Neutrophil (primary cell): Measurements from ENCODE around the gene MARCHF2.

Experiments
- H3K27ac ChIP-seq: fragments of 200-600 bp; sonication (generic); 2 replicates; pipeline ENCODE4 v1.5.1; 2016; ENCODE audit warnings: mild to moderate bottlenecking, moderate library complexity
- H3K27me3 ChIP-seq: fragments of 200-600 bp; sonication (generic); 2 replicates; pipeline ENCODE4 v1.6.0; 2016; ENCODE audit warnings: mild to moderate bottlenecking
- H3K36me3 ChIP-seq: fragments of 200-600 bp; sonication (generic); 2 replicates; pipeline ENCODE4 v1.5.1; 2017
- H3K4me1 ChIP-seq, 2 experiments: fragments of 200-600 bp in 1 of 2; sonication (generic) in 1 of 2; 1 replicate in 1 of 2; 2 replicates in 1 of 2; pipeline versions ENCODE4 v1.5.1 to v1.6.1; 2013 to 2016; ENCODE audit warnings: low read depth in 1 of 2, low read length in 1 of 2, mild to moderate bottlenecking in 1 of 2, moderate library complexity in 1 of 2; ENCODE audit not compliant: control insufficient read depth in 1 of 2, insufficient read depth in 1 of 2
- H3K4me3 ChIP-seq, 2 experiments: fragments of 200-600 bp in 1 of 2; sonication (generic) in 1 of 2; 1 replicate in 1 of 2; 2 replicates in 1 of 2; pipeline ENCODE4 v1.5.1; 2013 to 2016; ENCODE audit warnings: low read depth in 1 of 2, low read length in 1 of 2, mild to moderate bottlenecking in 1 of 2, moderate library complexity in 1 of 2
- H3K9me3 ChIP-seq: fragments of 200-600 bp; sonication (generic); 2 replicates; pipeline ENCODE4 v1.5.1; 2016
- CTCF ChIP-seq: fragments of 200-600 bp; sonication (generic); IDR thresholded peaks from 2 replicates; pipeline ENCODE4 v1.5.1; 2016; ENCODE audit warnings: antibody characterized with exemption

MARCHF2 gene

GRCh38 chr19:8461891-8462290 is 48.8 kb downstream of the MARCHF2 start:
- no peaks in the 10 kb centered on the region for H3K4me1 ChIP-seq
- no peak overlapping the region for H3K27ac ChIP-seq
- H3K27me3 ChIP-seq: no peaks in the 10 kb centered on the region
- H3K4me3 ChIP-seq: no peak overlapping the region
- H3K9me3 ChIP-seq: no peaks in the 10 kb centered on the region
- no peak for TF ChIP-seq CTCF
- peaks cover 46% of the 10 kb centered on the region for H3K36me3 ChIP-seq

- Histone ChIP-seq H3K36me3 (peaks cover 46% of the 10 kb centered on the region), H3K4me3 (no peak overlapping the region), H3K9me3 (no peaks in the 10 kb centered on the region), H3K27me3 (no peaks in the 10 kb centered on the region), H3K27ac (no peak overlapping the region), H3K4me1 (no peaks in the 10 kb centered on the region)
- TF ChIP-seq CTCF: no peak
Measured at GRCh38 chr19:8462571-8462970, 49.5 kb downstream of the MARCHF2 start.

GRCh38 chr19:8463365-8463764 is 50.3 kb downstream of the MARCHF2 start:
- Histone ChIP-seq H3K4me1 (peaks cover 2 to 5% of the 10 kb centered on the region in 2 experiments), H3K27ac (no peak overlapping the region), H3K27me3 (no peaks in the 10 kb centered on the region), H3K36me3 (peaks cover 51% of the 10 kb centered on the region), H3K9me3 (no peaks in the 10 kb centered on the region), H3K4me3 (no peak overlapping the region)
- no peak for TF ChIP-seq CTCF

- Histone ChIP-seq H3K27ac (no peak overlapping the region), H3K9me3 (no peaks in the 10 kb centered on the region), H3K4me3 (no peak overlapping the region), H3K4me1 (peaks cover 9 to 13% of the 10 kb centered on the region in 2 experiments), H3K36me3 (peaks cover 73% of the 10 kb centered on the region), H3K27me3 (no peaks in the 10 kb centered on the region)
- no peak for TF ChIP-seq CTCF
Measured at GRCh38 chr19:8466018-8466417, 52.9 kb downstream of the MARCHF2 start.

DNA sequence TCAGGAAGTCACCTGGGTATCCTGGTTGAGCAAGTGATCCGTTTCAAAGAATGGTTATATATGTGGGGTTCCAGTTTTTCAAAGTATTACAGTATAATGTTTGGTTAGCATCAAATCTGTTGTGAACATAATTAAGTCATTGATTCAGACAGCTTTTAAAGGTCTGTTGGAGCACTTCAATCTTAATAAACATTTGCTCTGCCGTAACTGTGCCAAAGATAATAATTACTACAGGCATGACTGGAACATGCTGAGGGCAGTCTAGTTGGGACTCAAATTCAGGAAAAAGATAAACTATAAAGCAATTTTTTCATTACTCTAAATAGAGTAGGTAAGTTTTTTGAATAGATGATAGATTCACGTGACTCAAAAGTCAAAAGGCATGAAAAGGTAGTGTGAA is 55.0 kb downstream of the MARCHF2 start:
- Histone ChIP-seq H3K4me1 (peaks cover 10 to 13% of the 10 kb centered on the region in 2 experiments), H3K9me3 (no peaks in the 10 kb centered on the region), H3K27ac (peak overlapping the region; percentile 47), H3K36me3 (peaks cover 91% of the 10 kb centered on the region), H3K27me3 (no peaks in the 10 kb centered on the region), H3K4me3 (no peak overlapping the region)
- no peak for TF ChIP-seq CTCF
